CD4-positive, alpha-beta T cell (primary cell): Measurements from ENCODE around the gene UNC13B. TPM values are rescaled to one million over a fixed set of nuclear protein-coding genes. Genes with fewer than 3 reads are reported as not detected.

ENCODE experiments used
- ATAC-seq: fragments of 200-7000 bp; cut with Tn5 transposase; one replicate; pipeline ENCODE4 v1.10.0; 2022; ENCODE audit warnings: mild to moderate bottlenecking; ENCODE audit not compliant: poor library complexity
- CTCF ChIA-PET: fragments of 350-600 bp; sonication (Branson Sonifier 250); formaldehyde crosslinking; loops from one replicate; lab custom pipeline; 2021; ENCODE audit warnings: antibody characterized with exemption, inconsistent platforms; lab: Charles Lee
- POLR2A ChIA-PET: fragments of 350-600 bp; sonication (Branson Sonifier 250); formaldehyde crosslinking; loops from one replicate; lab custom pipeline; 2021; ENCODE audit warnings: antibody characterized with exemption, inconsistent platforms; lab: Charles Lee
- DNase-seq, 14 experiments: peaks; one replicate each; pipeline ENCODE4 v3.0.0-alpha.2; 2013 to 2020; ENCODE audit warnings: mixed read lengths in 2 of 14
- H3K27ac ChIP-seq, 2 donors: one replicate each; pipeline versions ENCODE4 v1.5.1 to v1.7.0; 2013; ENCODE audit warnings: low read length in 2 of 2, low read depth in 1 of 2, mild to moderate bottlenecking in 1 of 2
- H3K27me3 ChIP-seq, 2 experiments: 1 replicate in 1 of 2; 2 replicates in 1 of 2; pipeline versions ENCODE4 v1.6.1 to v1.7.0; 2013; ENCODE audit warnings: low read length in 2 of 2, control low read depth in 1 of 2, mild to moderate bottlenecking in 1 of 2, moderate library complexity in 1 of 2; ENCODE audit not compliant: insufficient read depth in 2 of 2, control insufficient read depth in 1 of 2
- H3K36me3 ChIP-seq: one replicate; pipeline ENCODE4 v1.6.1; 2013; ENCODE audit warnings: low read length, control low read depth; ENCODE audit not compliant: insufficient read depth
- H3K4me1 ChIP-seq: one replicate; pipeline ENCODE4 v1.6.1; 2013; ENCODE audit warnings: low read length, control low read depth; ENCODE audit not compliant: insufficient read depth
- H3K4me3 ChIP-seq: one replicate; pipeline ENCODE4 v1.5.1; 2013; ENCODE audit warnings: mild to moderate bottlenecking, low read length, moderate library complexity
- H3K9me3 ChIP-seq, 2 experiments: 1 replicate in 1 of 2; 2 replicates in 1 of 2; pipeline versions ENCODE4 v1.6.1 to v1.7.0; 2013; ENCODE audit warnings: low read length in 2 of 2, mild to moderate bottlenecking in 2 of 2, control low read depth in 1 of 2, moderate library complexity in 1 of 2; ENCODE audit not compliant: control insufficient read depth in 1 of 2, insufficient read depth in 1 of 2
- H3K27ac Mint-ChIP-seq: one replicate; pipeline ENCODE4 v1.8.0; 2020; ENCODE audit warnings: mixed read lengths
- H3K27me3 Mint-ChIP-seq: one replicate; pipeline ENCODE4 v1.8.0; 2021; ENCODE audit warnings: mixed read lengths
- H3K36me3 Mint-ChIP-seq: one replicate; pipeline ENCODE4 v1.8.0; 2021; ENCODE audit warnings: low read depth, mixed read lengths
- H3K4me1 Mint-ChIP-seq: one replicate; pipeline ENCODE4 v1.8.0; 2021; ENCODE audit warnings: low read depth, mixed read lengths
- H3K4me3 Mint-ChIP-seq: one replicate; pipeline ENCODE4 v1.8.0; 2020; ENCODE audit warnings: mild to moderate bottlenecking, mixed read lengths
- H3K9me3 Mint-ChIP-seq: one replicate; pipeline ENCODE4 v1.8.0; 2020; ENCODE audit warnings: mixed read lengths
- intact Hi-C, 2 experiments: fragments of 100-400 bp; cut with DNase I in 1 of 2; cut with micrococcal nuclease in 1 of 2; formaldehyde crosslinking; loops; one replicate each; pipeline versions ENCODE4 v1.15.1 to v1.9.0; 2023 to 2025; cut with DNase I, micrococcal nuclease
- total RNA-seq, 174 experiments: library from RNA in 2 of 174; stranded (reverse) in 2 of 174; gene quantifications; one replicate each; pipeline ENCODE4 v1.2.3 and lab custom pipeline; 2021 to 2026
- TF ChIP-seq, protein P1 (sequence below): fragments of 200-600 bp; IDR thresholded peaks from one replicate; pipeline ENCODE4 v1.8.0; 2022; ENCODE audit warnings: antibody characterized with exemption, mild to moderate bottlenecking

Gene UNC13B
- total RNA-seq, 2 experiments from 2014 or later = 0.38 to 0.84 TPM

DNA sequence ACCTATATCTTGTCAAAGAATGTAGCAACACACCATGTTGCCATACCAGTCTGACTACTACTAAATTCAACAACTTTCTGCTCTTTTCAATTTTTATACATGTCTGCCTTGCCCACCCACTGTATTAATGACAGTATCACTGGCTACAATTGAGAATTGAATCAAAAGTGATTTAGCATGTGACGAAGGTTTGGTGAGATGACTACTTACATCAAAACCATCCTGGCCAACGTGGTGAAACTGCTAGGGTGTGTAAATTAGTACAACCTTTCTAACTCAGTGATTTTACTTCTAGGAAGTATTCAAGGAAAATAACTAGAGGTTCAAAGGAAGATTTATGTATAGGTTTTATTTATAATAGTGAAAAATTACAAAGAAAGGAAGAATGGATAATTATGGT is 109.8 kb downstream of the UNC13B start:
- Mint-ChIP-seq H3K4me3 (no peak overlapping the region), H3K36me3 (no peaks in the 10 kb centered on the region), H3K4me1 (peaks cover 5% of the 10 kb centered on the region), H3K27me3 (peaks cover 15% of the 10 kb centered on the region), H3K27ac (no peak overlapping the region), H3K9me3 (no peaks in the 10 kb centered on the region)
- Histone ChIP-seq H3K36me3 (no peaks in the 10 kb centered on the region), H3K9me3 (no peaks in the 10 kb centered on the region), H3K27me3 (no peaks in the 10 kb centered on the region), H3K27ac (no peak overlapping the region), H3K4me3 (no peak overlapping the region), H3K4me1 (no peaks in the 10 kb centered on the region)
- intact Hi-C loops = no loop called here
- ChIA-PET POLR2A (no interaction called here), CTCF (no interaction called here)
- DNase-seq (no peak), ATAC-seq (no peak)
- TF ChIP-seq, protein P1, sequence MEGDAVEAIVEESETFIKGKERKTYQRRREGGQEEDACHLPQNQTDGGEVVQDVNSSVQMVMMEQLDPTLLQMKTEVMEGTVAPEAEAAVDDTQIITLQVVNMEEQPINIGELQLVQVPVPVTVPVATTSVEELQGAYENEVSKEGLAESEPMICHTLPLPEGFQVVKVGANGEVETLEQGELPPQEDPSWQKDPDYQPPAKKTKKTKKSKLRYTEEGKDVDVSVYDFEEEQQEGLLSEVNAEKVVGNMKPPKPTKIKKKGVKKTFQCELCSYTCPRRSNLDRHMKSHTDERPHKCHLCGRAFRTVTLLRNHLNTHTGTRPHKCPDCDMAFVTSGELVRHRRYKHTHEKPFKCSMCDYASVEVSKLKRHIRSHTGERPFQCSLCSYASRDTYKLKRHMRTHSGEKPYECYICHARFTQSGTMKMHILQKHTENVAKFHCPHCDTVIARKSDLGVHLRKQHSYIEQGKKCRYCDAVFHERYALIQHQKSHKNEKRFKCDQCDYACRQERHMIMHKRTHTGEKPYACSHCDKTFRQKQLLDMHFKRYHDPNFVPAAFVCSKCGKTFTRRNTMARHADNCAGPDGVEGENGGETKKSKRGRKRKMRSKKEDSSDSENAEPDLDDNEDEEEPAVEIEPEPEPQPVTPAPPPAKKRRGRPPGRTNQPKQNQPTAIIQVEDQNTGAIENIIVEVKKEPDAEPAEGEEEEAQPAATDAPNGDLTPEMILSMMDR = no peak

DNA sequence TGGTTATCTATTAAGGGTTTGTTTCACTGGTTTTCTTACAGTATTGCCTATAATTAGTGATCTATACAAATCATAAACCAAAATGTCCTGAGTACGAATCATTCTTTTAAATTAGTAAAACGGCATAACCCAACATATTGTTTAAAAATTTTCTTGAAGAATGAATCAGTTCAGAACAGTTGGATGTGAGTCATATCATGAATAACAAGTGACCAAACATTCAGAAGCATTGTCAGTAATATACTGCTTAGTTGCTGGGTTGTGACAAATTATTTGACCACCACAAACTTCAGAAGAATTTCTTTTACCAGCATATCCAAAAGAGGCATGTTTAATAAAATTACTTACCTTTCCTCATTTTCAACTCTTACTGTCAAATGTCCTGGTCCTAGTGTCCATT is 111.2 kb downstream of the UNC13B start:
- H3K4me1 Mint-ChIP-seq = peaks cover 15% of the 10 kb centered on the region
- TF ChIP-seq, protein P1 = no peak
- no peaks in the 10 kb centered on the region for H3K36me3 Mint-ChIP-seq
- Histone ChIP-seq H3K9me3 (no peaks in the 10 kb centered on the region), H3K27ac (no peak overlapping the region), H3K36me3 (no peaks in the 10 kb centered on the region), H3K4me1 (no peaks in the 10 kb centered on the region), H3K4me3 (no peak overlapping the region), H3K27me3 (no peaks in the 10 kb centered on the region)
- no peaks in the 10 kb centered on the region for H3K9me3 Mint-ChIP-seq
- ATAC-seq = no peak
- H3K27me3 Mint-ChIP-seq = peaks cover 7% of the 10 kb centered on the region
- ChIA-PET CTCF (no interaction called here), POLR2A (no interaction called here)
- H3K27ac Mint-ChIP-seq = no peak overlapping the region
- no peak overlapping the region for H3K4me3 Mint-ChIP-seq
- no peak for DNase-seq
- intact Hi-C loops = no loop called here

DNA sequence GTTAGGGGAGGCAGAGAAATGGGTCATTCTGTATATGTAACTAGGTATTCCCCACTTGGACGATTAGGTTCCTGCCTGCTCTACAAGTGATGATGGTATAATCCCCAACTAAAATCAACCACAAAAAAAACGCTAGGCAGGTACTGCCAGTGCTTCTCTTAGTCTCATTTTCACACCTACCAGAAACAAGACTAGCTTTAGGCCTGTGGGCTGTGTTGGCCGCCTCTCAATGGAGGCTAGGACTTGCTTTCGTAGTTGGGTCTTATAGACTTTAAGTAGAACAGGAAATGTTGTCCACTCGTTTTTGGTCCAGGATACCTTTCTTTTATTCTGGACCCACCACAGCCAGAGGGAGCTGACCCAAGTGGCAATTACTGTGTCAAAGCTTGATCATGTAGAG is 111.8 kb downstream of the UNC13B start:
- peaks cover 2% of the 10 kb centered on the region for H3K27me3 Mint-ChIP-seq
- H3K36me3 Mint-ChIP-seq = no peaks in the 10 kb centered on the region
- H3K4me1 Mint-ChIP-seq = peaks cover 15% of the 10 kb centered on the region
- ATAC-seq (no peak), DNase-seq (no peak)
- ChIA-PET CTCF (no interaction called here), POLR2A (no interaction called here)
- no peak overlapping the region for H3K27ac Mint-ChIP-seq
- no peak overlapping the region for H3K4me3 ChIP-seq
- H3K4me3 Mint-ChIP-seq = no peak overlapping the region
- no peak overlapping the region for H3K27ac ChIP-seq
- no peaks in the 10 kb centered on the region for H3K9me3 ChIP-seq
- H3K27me3 ChIP-seq = no peaks in the 10 kb centered on the region
- TF ChIP-seq, protein P1 = no peak
- no peaks in the 10 kb centered on the region for H3K9me3 Mint-ChIP-seq
- no peaks in the 10 kb centered on the region for H3K36me3 ChIP-seq
- intact Hi-C loops = no loop called here
- H3K4me1 ChIP-seq = no peaks in the 10 kb centered on the region
